ENCODE measurements around the gene LRRC4. TPM values are rescaled to one million over a fixed set of nuclear protein-coding genes. Genes with fewer than 3 reads are reported as not detected.

The LRRC4 gene, protein sequence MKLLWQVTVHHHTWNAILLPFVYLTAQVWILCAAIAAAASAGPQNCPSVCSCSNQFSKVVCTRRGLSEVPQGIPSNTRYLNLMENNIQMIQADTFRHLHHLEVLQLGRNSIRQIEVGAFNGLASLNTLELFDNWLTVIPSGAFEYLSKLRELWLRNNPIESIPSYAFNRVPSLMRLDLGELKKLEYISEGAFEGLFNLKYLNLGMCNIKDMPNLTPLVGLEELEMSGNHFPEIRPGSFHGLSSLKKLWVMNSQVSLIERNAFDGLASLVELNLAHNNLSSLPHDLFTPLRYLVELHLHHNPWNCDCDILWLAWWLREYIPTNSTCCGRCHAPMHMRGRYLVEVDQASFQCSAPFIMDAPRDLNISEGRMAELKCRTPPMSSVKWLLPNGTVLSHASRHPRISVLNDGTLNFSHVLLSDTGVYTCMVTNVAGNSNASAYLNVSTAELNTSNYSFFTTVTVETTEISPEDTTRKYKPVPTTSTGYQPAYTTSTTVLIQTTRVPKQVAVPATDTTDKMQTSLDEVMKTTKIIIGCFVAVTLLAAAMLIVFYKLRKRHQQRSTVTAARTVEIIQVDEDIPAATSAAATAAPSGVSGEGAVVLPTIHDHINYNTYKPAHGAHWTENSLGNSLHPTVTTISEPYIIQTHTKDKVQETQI
- 1.3 and 1.7 TPM in 2 replicates for total RNA-seq
- polyA plus RNA-seq (2012), result 1.9 TPM

DNA sequence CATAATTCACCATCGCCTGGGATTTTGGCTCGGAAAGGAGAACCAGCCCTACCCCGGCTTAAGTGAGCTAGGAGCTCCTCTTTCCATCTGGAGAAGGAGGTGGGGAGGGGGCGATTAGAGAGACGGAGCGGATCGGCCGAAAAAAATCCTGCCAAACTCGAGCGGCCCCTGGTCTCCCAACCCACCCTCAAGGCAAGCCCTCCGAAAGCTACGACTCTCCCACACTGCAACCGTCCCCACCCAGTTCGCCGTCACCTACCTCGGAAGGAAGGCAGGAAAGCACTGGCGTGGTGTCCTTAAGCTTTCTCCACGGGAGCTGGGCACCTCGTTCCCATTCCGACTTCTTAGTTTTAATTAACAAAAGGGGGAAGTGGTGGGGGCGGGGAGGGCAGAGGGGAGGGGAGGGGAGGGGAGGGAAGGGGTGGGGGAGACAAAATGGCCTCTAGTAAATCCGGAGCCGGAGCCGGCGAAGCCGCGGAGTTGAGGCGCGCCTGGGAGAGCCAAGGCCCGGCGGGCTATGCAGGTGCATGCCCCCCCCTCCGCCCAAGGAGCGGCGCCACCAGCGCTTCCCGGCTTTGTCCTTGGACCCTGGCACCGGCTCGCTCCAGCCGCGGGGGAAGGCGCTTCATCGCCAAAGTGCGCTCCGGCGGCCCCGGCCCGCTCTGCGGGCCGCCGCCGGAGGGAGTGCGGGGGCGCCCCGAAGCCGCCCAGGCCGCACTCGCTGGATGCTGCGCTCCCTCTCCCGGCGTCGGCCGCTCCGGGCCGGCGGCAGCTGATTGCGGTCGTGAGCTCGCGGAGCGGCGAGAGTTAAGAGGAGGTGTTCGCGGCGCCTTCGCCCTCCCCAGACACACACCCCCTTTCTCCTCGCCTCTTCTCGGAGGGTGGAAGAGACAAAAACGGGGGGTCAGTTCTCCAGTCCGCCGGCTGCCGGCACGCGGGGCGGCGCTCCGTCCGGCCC, at the start of gene LRRC4:
Gene LRRC4 (minus strand): TSS at position 784 of the 958 bp plus-strand sequence. CDS start 797 bp downstream, outside the sequence.
- DNase-seq (ENCODE audit: low read depth), result peak; percentile 78

DNA sequence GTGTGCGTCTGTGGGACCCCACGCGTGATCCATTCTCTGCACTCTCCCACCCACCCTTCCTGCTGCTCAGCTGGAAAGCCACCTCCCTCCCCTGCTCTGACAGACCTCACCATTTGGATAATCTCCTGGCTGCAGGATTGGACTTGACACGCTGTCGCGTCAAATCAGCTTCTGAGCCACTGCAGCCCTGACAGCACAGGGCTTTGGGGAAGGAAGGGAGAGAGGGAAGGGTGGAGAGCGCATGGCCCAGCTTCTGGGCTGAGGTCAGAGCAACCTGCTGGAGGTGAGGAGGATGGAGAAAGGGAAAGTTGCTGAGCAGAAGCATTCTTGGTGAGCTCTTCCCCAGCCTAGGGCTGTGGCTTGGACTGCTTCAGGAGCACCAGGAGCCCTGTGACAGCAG, 48.9 kb upstream of the LRRC4 start:
- DNase-seq (ENCODE audit: low read depth), result no peak

DNA sequence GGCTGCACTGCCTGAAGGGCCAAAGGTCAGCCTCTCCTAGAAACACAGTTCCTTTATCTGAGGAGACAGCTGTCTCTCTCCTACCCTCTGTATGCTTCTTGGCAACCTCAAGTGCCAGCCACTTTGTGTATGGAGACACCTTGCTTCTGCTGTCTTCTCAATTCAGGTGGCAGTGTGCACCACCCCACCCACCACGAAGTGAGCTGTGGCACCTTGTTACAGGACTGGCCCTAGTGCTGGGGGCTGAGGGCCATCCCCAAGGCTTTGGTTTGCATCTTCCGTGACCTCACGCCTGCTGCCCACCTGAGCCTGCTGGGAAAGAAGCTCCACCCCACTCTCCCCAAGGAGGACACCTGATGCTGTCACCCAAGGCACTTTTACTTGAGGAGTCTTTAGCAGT, 47.1 kb upstream of the LRRC4 start:
- DNase-seq (ENCODE audit: low read depth), result no peak

DNA sequence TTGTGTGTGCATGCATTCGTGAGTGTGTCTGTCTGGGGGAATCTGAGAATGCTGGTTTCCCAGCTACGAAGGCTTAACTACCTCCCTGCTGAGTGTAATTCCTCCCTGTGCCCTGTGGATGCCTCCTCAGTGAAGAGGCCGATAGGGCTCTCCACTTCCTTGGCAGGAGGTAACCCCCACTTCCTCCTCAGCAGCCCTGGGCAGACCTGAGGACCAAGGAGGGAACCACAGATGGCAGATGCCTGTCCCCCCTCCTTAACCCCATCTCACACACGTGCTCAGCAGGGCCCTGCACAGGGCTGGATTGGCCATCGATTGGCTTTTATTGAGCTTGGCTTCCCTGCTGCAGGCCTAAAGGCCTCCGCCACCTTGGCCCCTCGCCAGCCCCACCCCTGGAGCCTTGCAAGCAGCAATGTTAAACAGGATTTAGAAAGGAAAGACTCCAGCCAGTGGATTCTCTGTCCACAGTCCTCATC, 45.6 kb upstream of the LRRC4 start:
- DNase-seq (ENCODE audit: low read depth), result no peak

DNA sequence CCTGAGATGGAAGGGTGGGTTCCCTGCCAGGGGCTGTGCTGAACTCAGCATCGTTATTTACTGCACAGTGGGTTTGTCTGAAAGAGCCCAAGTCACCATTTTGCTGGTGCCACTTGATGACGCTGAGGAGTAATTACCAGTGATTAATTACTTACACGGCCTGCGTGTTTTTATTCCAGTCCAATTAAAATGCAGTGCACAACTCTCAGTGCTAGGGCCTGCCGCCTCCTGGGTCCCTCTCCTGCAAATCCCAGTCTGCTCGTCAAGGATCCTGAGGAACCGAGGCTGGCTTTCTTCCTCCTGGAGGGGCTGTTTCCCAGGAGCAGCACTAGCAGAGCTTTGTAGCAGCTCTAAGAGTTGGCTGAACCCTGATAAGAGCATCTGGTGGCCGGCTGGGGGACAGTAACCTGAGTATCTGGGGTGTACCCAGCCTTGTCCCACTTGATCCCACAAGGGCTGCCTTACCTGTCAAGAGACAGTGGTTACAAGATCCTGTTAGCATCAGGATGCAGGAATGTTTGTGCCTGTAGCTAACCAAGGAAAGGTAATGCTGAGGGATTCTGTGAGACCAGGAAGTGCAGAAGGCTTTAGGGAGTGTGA, 45.1 kb upstream of the LRRC4 start:
- no peak for DNase-seq (ENCODE audit: low read depth)

DNA sequence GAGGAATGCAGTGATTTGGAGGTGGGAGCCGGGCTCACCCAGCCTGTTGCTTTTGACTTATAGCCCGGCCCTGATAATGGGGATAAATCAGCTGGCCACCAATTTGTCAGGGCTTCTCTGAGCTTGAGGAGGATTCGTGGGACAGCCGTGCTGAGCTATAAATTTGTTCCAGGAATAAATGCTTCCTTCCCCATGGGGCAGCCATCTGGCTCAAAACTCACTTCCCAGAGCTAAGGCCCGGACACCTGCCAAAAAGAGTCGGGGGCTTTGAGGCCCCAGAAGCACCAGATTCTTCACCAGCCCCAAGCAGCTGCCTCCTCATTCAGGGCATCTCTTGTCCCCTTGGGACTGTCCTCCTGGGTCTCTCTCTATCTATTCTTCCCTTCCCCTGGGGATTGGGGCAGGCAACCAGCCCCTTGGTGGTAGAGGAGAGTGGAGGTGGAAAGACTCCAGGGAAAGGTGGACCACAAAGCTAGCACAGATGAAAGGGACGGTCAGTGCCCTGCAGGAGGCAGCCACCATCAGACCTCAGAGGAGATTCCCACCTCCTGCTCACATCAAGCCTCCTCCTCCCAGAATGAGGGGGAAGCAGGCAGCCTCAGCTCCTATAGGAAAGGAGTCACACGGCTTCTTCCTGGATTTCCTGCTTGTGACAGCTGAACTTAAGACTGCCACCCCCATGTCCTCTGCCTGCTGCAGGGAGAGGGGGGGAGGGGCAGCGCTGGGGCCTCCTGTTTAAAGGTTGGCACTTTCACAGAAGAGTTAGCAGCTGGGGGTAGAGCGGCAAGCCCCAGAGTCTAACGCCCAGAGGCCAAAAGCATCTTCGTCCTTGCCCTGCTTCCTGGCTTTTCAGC, 44.2 kb upstream of the LRRC4 start:
- DNase-seq (ENCODE audit: low read depth), result no peak

DNA sequence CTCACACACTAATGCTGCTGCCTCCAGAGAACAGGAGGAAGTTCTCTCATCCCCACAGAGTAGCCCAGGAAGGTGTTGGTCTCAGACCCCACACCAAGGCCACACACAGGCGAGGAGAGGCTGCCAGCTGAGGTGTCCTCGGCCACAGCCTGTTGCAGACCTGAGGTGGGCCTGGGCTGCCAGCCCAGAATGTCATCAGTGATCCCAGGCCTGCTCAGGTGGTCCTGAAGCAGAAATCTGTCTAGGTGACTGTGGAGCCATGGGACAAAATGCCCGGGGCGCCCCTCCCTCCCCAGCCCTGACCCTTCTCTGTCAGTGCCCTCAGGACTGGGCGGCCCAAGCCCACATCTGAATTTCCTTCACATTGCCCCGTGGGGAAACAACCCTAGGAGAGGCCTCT, 43.5 kb upstream of the LRRC4 start:
- no peak for DNase-seq (ENCODE audit: low read depth)

DNA sequence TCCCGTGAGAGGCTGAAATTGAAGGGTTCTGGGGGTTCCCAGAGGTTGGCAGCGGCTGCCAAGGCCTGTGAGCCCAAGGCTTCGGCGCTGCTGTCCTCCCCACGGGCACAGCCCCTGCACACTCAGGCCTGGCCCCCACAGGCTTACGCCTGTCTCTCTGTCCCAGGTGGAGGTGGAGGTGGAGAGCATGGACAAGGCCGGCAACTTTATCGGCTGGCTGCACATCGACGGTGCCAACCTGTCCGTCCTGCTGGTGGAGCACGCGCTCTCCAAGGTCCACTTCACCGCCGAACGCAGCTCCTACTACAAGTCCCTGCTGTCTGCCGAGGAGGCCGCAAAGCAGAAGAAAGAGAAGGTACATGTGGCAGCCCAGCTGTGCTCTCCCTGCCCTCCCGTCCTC, 43.1 kb upstream of the LRRC4 start:
- DNase-seq (ENCODE audit: low read depth), result no peak

DNA sequence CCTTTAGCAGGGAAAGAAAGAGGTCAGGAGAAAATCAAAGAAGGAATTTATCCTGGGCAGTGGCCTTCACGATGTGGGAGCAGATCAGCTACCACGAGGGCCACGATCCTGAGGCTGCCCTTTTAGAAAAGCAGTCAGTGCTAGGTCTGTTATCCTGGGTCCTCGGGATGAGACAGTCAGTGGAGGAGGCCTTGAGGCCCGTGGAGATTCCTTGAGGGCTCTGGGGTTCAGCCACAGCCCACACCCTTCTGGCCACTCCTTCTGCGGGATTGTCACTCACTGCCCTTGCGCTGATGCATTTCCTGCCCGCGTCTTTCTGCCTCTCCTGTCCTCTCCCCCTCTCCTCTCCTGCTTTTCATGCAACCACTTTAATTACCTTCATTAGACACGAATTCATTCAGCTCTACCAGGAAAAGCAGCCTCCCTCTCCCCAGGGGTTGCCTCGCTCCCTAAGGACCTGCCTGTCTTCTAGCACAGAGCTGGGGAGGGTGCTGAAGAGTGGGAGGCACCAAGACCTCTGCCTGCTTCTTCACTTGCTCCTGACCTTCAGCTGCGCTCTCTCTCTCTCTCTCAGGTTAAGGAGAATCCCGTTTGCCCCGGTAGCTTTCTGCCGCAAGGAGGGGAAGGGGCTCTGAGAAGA, 42.6 kb upstream of the LRRC4 start:
- DNase-seq (ENCODE audit: low read depth), result peak; percentile 60

DNA sequence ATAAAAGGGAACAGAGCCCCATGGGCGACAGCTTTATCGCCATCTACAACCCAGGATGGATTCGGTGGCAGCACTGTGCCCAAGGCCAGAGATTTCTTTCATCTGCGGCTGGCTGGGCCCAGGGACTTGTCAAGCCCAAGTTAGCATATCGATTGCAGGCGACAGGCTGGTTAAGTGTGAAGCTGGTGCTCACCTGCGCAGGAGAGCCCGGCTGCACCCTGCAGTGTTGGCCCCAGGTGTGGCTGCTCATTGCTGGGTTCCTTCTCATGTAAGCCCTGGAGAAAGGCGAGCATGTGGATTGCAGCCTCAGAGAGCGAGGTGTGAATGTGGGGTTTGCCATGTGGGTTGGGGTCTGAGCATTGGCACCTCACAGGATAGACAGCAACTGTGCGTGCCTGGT, 40.6 kb upstream of the LRRC4 start:
- no peak for DNase-seq (ENCODE audit: low read depth)

DNA sequence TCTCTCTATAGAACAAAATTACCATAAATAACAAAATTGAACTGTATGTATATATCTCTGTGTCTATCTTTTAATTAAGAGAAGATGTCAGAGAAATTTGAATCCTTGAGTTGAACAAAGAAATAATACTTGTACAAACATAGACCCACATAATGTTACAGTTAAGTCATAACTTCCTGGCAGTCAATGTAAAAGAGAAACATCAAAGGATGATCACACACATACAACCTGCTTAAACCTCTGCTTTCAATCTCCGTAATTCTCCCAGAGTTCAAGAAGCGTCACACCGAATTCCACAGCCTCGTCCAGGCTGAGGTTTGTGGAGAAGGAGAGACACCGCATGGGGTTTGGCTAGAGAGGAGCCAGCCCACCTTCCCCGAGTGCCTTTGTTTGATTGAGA, 40.1 kb upstream of the LRRC4 start:
- DNase-seq (ENCODE audit: low read depth), result no peak

DNA sequence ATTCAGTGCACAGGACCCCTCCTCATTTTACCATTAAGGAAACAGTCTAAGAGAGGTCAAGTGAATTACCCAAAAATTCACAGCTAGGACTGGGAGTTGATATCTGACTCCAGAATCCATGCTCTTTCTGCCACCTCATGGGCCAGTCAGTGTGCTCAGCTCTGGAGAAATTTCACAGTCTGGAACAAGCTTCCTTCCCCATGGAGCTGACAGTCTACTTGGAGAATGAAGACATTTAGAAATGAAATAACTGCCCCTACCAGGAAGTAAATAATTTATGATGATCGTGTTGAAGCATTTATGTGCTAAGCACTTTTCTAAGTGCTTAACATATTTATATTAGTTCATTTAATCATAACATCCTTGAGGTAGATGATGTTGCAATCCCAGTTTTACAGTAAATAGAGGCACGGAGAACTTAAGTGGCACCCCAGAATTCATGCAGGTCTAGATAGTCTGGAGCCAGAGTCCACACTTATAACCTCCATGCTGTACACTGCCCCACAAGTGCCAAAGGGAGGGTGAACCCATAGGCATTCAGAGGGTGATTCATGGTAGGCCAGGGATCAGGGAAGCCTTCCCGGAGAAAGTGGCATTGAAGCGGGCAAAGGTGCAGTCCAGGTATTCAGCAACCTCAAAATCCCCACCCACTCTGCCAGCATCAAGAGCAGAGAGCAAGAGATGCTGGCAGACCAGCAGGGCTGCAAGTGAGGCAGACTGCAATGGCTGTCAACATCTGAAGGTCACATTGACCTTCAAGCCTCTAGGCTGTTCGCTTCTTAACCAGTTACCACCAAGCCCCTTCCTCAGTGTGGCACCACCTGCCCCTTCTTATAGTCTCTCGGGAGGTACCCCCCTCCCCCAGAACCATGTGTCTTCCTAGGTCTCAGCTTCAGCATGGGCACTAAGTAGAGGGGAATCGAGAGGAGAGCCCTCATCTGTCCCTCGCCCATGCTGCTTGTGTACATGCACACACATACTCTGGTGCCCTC, 38.4 kb upstream of the LRRC4 start:
- no peak for DNase-seq (ENCODE audit: low read depth)

DNA sequence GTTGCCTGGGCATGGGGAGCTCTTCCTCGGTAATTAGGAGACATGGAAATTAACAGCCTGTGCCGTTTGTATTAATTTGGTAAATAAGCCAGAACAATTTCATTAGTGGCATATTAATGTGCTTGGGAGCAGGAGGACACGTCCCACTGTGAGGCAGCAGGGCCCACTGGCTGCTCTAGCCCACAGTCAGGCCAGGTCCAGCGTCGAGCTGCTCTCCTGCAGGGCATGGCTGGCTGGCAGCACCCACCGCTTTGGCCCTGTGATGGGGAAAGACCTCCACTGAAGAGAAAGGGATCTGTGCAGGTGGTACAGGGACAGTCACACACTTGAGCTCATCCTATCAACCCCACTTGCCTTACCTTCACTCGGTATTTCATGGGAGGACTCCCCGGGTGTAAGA, 37.5 kb upstream of the LRRC4 start:
- DNase-seq (ENCODE audit: low read depth), result no peak

DNA sequence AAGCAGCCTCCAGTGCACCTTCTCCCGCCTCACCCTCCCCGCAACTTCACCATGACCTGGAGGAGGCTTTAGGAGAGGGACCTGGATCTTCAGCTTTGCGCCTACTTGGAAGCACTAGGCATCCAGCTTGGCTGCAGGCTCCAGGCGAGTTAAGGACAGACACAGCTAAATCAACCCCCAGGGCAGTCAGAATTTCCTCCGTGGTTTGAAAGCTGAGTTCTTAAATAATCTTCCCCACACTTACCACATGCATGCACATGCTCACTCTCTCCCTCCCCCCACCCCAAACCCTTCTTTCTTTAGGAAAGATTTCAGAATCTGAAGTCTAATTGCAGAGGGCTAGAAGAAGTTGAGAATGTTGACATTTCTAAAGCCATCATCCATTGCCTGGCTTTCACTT, 36.7 kb upstream of the LRRC4 start:
- DNase-seq (ENCODE audit: low read depth), result peak; percentile 54

DNA sequence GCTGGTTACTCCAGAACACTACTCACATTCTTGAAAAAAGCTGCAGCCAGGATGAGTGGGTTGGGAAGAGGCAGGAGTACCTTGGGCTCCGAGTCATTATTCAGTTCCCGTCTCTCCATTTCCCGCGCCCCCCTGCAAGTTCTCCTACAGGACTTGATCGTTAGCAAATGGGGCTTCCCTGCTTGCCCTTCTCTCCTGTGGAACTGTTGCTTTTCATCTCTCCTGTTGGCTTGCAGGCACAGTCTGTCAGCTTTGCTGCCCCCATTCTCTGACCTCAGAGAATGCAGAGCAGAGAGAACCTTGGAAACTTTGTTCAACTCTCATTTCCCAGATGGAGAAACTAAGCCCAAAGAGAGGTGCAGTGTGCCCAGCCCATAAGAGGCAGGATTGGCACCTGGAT, 35.6 kb upstream of the LRRC4 start:
- DNase-seq (ENCODE audit: low read depth), result no peak

DNA sequence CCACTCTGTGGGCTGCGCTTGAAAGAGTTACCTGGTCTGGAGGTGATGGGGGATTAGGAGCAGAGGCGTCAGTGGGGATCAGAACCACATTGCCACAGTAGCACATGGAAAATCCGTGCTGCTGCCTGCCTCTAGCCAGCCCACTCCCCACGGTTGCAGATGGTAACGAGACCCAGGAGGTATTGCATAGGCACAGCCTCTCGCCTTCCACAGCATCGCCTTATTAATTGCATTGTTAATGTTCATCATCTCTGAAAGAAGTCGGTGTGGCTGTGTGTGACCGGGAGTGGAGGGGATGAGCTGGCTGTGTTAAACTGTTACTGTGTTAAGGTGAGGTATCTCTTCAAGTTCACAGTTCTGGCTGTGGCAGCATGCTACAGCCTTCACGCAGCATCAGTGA, 35.2 kb upstream of the LRRC4 start:
- DNase-seq (ENCODE audit: low read depth), result no peak

DNA sequence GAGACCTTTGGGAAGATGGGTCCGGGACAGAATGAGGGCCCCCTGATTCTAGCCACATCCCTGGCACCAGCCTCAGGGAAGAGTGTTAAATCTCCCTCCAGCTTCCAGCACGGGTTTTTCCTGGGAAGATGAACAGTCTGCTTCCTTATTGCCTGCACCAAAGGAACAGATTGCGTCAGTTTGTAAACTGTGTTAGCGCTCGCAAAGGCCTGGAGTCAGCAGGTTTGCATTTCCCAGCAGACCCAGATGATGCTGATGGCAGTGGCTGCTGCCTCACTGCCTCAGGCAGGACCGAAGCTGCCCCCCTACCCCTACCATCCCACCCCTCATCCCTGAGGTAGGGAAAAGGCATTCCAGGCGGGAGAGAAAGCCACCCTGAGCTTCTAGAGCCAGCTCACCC, 34.6 kb upstream of the LRRC4 start:
- no peak for DNase-seq (ENCODE audit: low read depth)

DNA sequence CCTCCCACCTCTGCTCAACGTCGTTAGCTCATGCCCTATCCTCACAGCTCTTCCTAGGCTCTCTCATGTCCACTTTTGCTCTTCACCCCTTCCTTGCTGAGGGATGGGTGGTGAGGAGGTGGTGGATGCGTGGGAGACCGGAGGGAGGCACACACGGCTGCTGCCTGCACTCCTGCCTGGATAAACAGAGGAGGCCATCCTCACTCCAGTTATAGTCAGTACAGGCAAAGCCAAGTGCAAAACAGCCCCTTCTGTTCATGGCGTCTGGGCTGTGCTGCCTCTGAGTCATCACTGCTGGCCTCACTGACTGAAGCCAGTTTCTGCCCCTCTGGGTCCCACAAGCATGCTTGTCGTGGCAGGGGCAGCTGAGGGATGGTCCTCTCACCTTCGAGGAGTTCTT, 31.9 kb upstream of the LRRC4 start:
- DNase-seq (ENCODE audit: low read depth), result peak; percentile 47

Data from myocyte (in vitro differentiated cells).